Vagina (tissue), 2 donors: ENCODE results near the gene R3HDM2. TPM values are rescaled to one million over a fixed set of nuclear protein-coding genes. Genes with fewer than 3 reads are reported as not detected.

Experiments used
- DNase-seq, 2 donors: peaks; one replicate each; pipeline ENCODE4 v3.0.0-alpha.2; 2017; ENCODE audit errors: extremely low spot score in 2 of 2
- H3K27ac ChIP-seq: fragments of 200-600 bp; sonication (generic); one replicate; pipeline ENCODE4 v1.5.1; 2019
- H3K27me3 ChIP-seq: fragments of 200-600 bp; sonication (generic); one replicate; pipeline ENCODE4 v1.5.1; 2019
- H3K36me3 ChIP-seq, 2 donors: fragments of 200-600 bp; sonication (generic); one replicate each; pipeline ENCODE4 v1.5.1; 2017 to 2019
- H3K4me1 ChIP-seq: fragments of 200-600 bp; sonication (generic); one replicate; pipeline ENCODE4 v1.5.1; 2019
- H3K4me3 ChIP-seq, 2 donors: fragments of 200-600 bp; sonication (generic); 1 replicate in 1 of 2; 2 replicates in 1 of 2; pipeline ENCODE4 v1.5.1; 2016 to 2019
- H3K9me3 ChIP-seq: fragments of 200-600 bp; sonication (generic); one replicate; pipeline ENCODE4 v1.5.1; 2019
- POLR2A ChIP-seq, 2 donors: fragments of 450-650 bp; IDR thresholded peaks; one replicate each; pipeline ENCODE4 v1.6.1; 2017; ENCODE audit warnings: antibody characterized with exemption in 2 of 2, mild to moderate bottlenecking in 2 of 2, moderate library complexity in 2 of 2
- POLR2AphosphoS5 ChIP-seq, 2 donors: sonication (generic); formaldehyde crosslinking; IDR thresholded peaks; one replicate each; pipeline ENCODE4 v1.9.0; 2017; ENCODE audit warnings: antibody characterized with exemption in 2 of 2, mild to moderate bottlenecking in 2 of 2, low read depth in 1 of 2; ENCODE audit not compliant: insufficient read depth in 1 of 2
- intact Hi-C: fragments of 100-400 bp; cut with DNase I; formaldehyde crosslinking; loops from one replicate; pipeline ENCODE4 v1.15.1; 2023
- total RNA-seq: library from RNA; depleted of rRNA; stranded (reverse); fragments of >200 nt; gene quantifications from one replicate; pipeline ENCODE4 v1.2.3, GENCODE V29; 2016
- TF ChIP-seq, protein P1 (sequence below), 3 experiments: fragments of 450-650 bp in 2 of 3; fragments of 200-600 bp in 1 of 3; sonication (generic) in 1 of 3; IDR thresholded peaks; one replicate each; pipeline ENCODE4 v1.5.1; 2017 to 2019; ENCODE audit warnings: antibody characterized with exemption in 3 of 3, mild to moderate bottlenecking in 2 of 3, moderate library complexity in 2 of 3

The R3HDM2 gene
- total RNA-seq, 1 donor from 2014 or later = 44.2 TPM

DNA sequence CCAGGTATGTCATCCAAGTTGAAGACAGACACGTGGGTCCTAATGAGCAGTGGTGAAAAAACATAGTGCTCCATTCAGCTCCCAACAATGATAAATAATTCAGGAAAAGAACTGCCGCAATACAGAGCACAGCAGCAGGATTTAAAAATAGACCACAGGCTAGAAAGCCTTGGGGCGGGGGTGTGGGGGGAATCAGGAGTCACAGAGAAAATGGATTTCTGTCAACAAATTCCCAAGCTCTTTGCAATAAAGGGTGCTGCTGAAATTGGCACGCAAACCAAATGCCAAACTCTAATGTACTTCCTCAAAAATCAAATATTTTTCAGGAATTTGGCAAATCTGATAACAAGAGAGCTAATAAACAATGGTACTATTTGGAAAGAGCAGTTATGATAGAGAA, 58.6 kb downstream of the R3HDM2 start:
- intact Hi-C loops = no loop called here
- no peak for TF ChIP-seq POLR2AphosphoS5 (IDR thresholded peaks at IDR 0.05; ENCODE audit: insufficient read depth in 1 of 2, low read depth in 1 of 2)
- TF ChIP-seq POLR2A (IDR thresholded peaks at IDR 0.05) = no peak
- no peak overlapping the region for H3K27ac ChIP-seq

DNA sequence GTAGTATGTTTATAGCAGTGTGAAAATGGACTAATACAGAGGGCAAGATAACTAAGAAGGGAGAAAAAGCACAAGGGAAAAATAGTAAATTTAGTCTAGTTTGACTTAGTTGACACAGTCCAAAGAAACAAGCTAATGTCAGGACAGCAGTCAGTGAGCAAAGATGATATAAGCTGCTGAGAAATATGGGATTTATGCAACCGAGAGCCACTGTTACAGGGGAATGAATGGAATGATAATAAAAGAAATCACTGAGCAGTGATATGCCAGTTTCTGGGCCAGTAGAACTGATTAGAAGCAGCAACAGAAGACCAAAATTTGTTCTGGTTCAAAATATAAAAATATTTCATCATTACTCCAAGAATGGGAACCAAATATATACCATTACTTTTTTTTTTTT, 60.1 kb downstream of the R3HDM2 start:
- TF ChIP-seq POLR2AphosphoS5 (IDR thresholded peaks at IDR 0.05; ENCODE audit: insufficient read depth in 1 of 2, low read depth in 1 of 2) (no peak), POLR2A (IDR thresholded peaks at IDR 0.05) (no peak)
- TF ChIP-seq, protein P1, sequence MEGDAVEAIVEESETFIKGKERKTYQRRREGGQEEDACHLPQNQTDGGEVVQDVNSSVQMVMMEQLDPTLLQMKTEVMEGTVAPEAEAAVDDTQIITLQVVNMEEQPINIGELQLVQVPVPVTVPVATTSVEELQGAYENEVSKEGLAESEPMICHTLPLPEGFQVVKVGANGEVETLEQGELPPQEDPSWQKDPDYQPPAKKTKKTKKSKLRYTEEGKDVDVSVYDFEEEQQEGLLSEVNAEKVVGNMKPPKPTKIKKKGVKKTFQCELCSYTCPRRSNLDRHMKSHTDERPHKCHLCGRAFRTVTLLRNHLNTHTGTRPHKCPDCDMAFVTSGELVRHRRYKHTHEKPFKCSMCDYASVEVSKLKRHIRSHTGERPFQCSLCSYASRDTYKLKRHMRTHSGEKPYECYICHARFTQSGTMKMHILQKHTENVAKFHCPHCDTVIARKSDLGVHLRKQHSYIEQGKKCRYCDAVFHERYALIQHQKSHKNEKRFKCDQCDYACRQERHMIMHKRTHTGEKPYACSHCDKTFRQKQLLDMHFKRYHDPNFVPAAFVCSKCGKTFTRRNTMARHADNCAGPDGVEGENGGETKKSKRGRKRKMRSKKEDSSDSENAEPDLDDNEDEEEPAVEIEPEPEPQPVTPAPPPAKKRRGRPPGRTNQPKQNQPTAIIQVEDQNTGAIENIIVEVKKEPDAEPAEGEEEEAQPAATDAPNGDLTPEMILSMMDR (IDR thresholded peaks at IDR 0.05) = no peak
- Histone ChIP-seq H3K27me3 (no peaks in the 10 kb centered on the region), H3K4me3 (no peak overlapping the region), H3K27ac (no peak overlapping the region), H3K36me3 (no peaks in the 10 kb centered on the region), H3K4me1 (peaks cover 9% of the 10 kb centered on the region), H3K9me3 (no peaks in the 10 kb centered on the region)
- intact Hi-C loops = no loop called here
- no peak for DNase-seq

More for the DNA sequence above, 58.6 kb downstream of the R3HDM2 start:
- Histone ChIP-seq H3K9me3 (no peaks in the 10 kb centered on the region), H3K27me3 (no peaks in the 10 kb centered on the region), H3K4me3 (no peak overlapping the region), H3K4me1 (peaks cover 12% of the 10 kb centered on the region), H3K36me3 (no peaks in the 10 kb centered on the region)
- DNase-seq = no peak

GRCh38 chr12:57370072-57370471, 60.8 kb downstream of the R3HDM2 start:
- no peaks in the 10 kb centered on the region for H3K9me3 ChIP-seq

GRCh38 chr12:57369202-57369601, 61.6 kb downstream of the R3HDM2 start:
- no peaks in the 10 kb centered on the region for H3K9me3 ChIP-seq
- TF ChIP-seq POLR2AphosphoS5 (IDR thresholded peaks at IDR 0.05; ENCODE audit: insufficient read depth in 1 of 2, low read depth in 1 of 2) (no peak), POLR2A (IDR thresholded peaks at IDR 0.05) (no peak)
- TF ChIP-seq, protein P1 (IDR thresholded peaks at IDR 0.05) = no peak
- intact Hi-C loops = no loop called here
- DNase-seq = no peak
- no peaks in the 10 kb centered on the region for H3K36me3 ChIP-seq
- no peak overlapping the region for H3K27ac ChIP-seq
- peaks cover 9% of the 10 kb centered on the region for H3K4me1 ChIP-seq
- H3K27me3 ChIP-seq = no peaks in the 10 kb centered on the region
- H3K4me3 ChIP-seq = no peak overlapping the region

More at GRCh38 chr12:57370072-57370471, 60.8 kb downstream of the R3HDM2 start:
- Histone ChIP-seq H3K4me3 (no peak overlapping the region), H3K27ac (no peak overlapping the region), H3K4me1 (peaks cover 9% of the 10 kb centered on the region), H3K36me3 (no peaks in the 10 kb centered on the region), H3K27me3 (no peaks in the 10 kb centered on the region)
- TF ChIP-seq POLR2AphosphoS5 (IDR thresholded peaks at IDR 0.05; ENCODE audit: insufficient read depth in 1 of 2, low read depth in 1 of 2) = no peak
- TF ChIP-seq POLR2A (IDR thresholded peaks at IDR 0.05) = no peak
- TF ChIP-seq, protein P1 (IDR thresholded peaks at IDR 0.05) = no peak
- no peak for DNase-seq
- intact Hi-C loops = no loop called here

DNA sequence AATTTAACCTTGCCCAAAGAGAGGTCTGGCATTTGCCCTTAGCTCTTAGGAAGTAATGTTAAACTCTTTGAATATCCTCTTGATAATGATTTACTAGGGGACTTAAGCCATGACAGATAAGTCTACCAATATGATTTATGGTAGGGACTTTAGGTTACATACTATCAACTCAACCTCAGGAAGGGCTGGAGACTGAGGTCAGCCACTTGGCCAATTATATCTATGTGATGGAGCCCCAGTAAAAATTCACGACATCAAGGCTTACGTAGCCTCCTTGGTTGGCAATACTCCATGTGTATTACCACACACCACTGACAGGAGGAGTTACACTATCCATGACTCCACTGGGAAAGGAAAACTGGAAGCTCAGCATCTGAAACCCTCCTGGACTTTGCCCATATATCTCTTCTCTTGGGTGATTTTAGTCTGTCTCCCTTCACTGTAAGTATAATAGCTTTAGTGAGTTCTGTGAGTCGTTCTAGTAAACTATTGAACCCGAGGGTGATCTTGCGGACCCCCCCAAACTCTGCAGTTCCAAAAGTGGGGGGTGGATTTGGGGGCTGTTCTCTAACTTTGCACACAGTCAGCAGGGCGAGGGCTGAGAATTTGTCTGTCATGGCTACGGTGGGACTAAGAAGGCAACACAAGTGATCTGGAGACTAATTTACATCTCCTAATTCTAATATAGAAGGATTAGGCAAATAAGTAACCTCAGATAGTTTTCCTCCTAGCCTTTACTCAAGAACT, 62.3 kb downstream of the R3HDM2 start:
- DNase-seq = no peak
- H3K9me3 ChIP-seq = no peaks in the 10 kb centered on the region
- H3K4me1 ChIP-seq = peaks cover 9% of the 10 kb centered on the region
- H3K27ac ChIP-seq = no peak overlapping the region
- H3K27me3 ChIP-seq = no peaks in the 10 kb centered on the region
- no peaks in the 10 kb centered on the region for H3K36me3 ChIP-seq
- no peak overlapping the region for H3K4me3 ChIP-seq
- intact Hi-C loops = no loop called here
- TF ChIP-seq, protein P1 (IDR thresholded peaks at IDR 0.05) = no peak
- no peak for TF ChIP-seq POLR2AphosphoS5 (IDR thresholded peaks at IDR 0.05; ENCODE audit: insufficient read depth in 1 of 2, low read depth in 1 of 2)
- TF ChIP-seq POLR2A (IDR thresholded peaks at IDR 0.05) = no peak
